SK-N-SH treated with all-trans-retinoic acid at 6 μM for 48 hours (cell line): ENCODE results near the gene IER2.
A peak's percentile ranks its signal among the peaks of the same experiment; 100 is the strongest.

Experiments used
- ATAC-seq: fragments of 200-7000 bp; cut with Tn5 transposase; 3 replicates; pipeline ENCODE4 v1.9.1; 2020; ENCODE audit warnings: mild to moderate bottlenecking, moderate library complexity
- CSDC2 ChIP-seq: fragments of 250-450 bp; sonication (Bioruptor Pico); IDR thresholded peaks from 2 replicates; pipeline ENCODE4 v1.5.0; 2020; ENCODE audit warnings: mild to moderate bottlenecking, moderate library complexity
- GLIS3 ChIP-seq: fragments of 250-450 bp; sonication (Bioruptor Pico); IDR thresholded peaks from 2 replicates; pipeline ENCODE4 v1.5.0; 2020; ENCODE audit warnings: mild to moderate bottlenecking, moderate library complexity
- OSR1 ChIP-seq: fragments of 250-450 bp; sonication (Bioruptor Pico); IDR thresholded peaks from 2 replicates; pipeline ENCODE4 v1.8.0; 2022; ENCODE audit warnings: moderate library complexity, mild to moderate bottlenecking, inconsistent platforms
- PATZ1 ChIP-seq: fragments of 250-450 bp; sonication (Bioruptor Pico); IDR thresholded peaks from 2 replicates; pipeline ENCODE4 v1.8.0; 2020; ENCODE audit warnings: mild to moderate bottlenecking, moderate library complexity, borderline replicate concordance
- POU6F1 ChIP-seq: fragments of 250-450 bp; sonication (Bioruptor Pico); IDR thresholded peaks from 2 replicates; pipeline ENCODE4 v1.8.0; 2021; ENCODE audit warnings: low read depth, mild to moderate bottlenecking, moderate library complexity, borderline replicate concordance
- PPARA ChIP-seq: fragments of 250-450 bp; sonication (Bioruptor Pico); IDR thresholded peaks from 2 replicates; pipeline ENCODE4 v1.5.0; 2020; ENCODE audit warnings: mild to moderate bottlenecking, borderline replicate concordance
- RARB ChIP-seq: fragments of 250-450 bp; sonication (Bioruptor Pico); IDR thresholded peaks from 2 replicates; pipeline ENCODE4 v1.8.0; 2021; ENCODE audit warnings: mild to moderate bottlenecking, moderate library complexity
- SNAI2 ChIP-seq: fragments of 250-450 bp; sonication (Bioruptor Pico); IDR thresholded peaks from 2 replicates; pipeline ENCODE4 v1.5.0; 2020; ENCODE audit warnings: mild to moderate bottlenecking, moderate library complexity
- TCF4 ChIP-seq: fragments of 250-450 bp; sonication (Bioruptor Pico); IDR thresholded peaks from 2 replicates; pipeline ENCODE4 v1.8.0; 2021; ENCODE audit warnings: mild to moderate bottlenecking, moderate library complexity, borderline replicate concordance
- ZFP3 ChIP-seq: fragments of 250-450 bp; sonication (Bioruptor Pico); IDR thresholded peaks from 2 replicates; pipeline ENCODE4 v1.5.0; 2020; ENCODE audit warnings: mild to moderate bottlenecking, moderate library complexity
- ZNF8 ChIP-seq: fragments of 450-650 bp; formaldehyde crosslinking; IDR thresholded peaks from 2 replicates; pipeline ENCODE4 v1.5.0; 2020; ENCODE audit warnings: mild to moderate bottlenecking, moderate library complexity
- TF ChIP-seq, protein P1 (sequence below): fragments of 250-450 bp; sonication (Bioruptor Pico); IDR thresholded peaks from 2 replicates; pipeline ENCODE4 v1.5.0; 2020; ENCODE audit warnings: mild to moderate bottlenecking, moderate library complexity
- TF ChIP-seq, protein P2 (sequence below): fragments of 250-450 bp; sonication (Bioruptor Pico); IDR thresholded peaks from 2 replicates; pipeline ENCODE4 v1.5.1; 2021; ENCODE audit warnings: mild to moderate bottlenecking, moderate library complexity

Gene IER2

DNA sequence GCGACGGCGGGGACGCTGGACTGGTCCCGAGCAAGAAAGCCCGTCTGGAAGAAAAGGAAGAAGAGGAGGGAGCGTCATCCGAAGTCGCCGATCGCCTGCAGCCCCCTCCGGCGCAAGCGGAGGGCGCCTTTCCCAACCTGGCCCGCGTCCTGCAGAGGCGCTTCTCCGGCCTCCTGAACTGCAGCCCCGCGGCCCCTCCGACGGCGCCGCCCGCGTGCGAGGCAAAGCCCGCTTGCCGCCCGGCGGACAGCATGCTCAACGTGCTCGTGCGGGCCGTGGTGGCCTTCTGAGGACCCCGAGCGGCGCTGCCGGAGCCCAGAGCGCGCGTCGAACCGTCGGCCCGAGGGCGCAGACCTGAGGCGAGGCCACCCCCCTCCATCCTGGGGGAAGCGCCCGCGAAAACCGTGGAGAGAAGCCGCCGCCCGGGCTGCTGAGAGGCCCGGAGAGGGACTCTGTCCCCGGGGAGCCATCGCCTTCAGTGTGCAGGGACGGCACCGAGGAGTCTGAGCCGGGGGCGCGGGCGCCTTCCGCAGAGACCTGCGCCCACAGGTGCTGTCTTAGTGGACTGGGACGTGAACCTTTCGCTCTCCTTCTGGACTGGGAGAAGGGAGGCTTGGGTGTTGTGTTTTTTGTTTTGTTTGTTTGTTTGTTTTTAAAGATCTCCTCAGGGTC is 3.5 kb downstream of the IER2 start:
- ATAC-seq = no peak
- TF ChIP-seq RARB (no peak), OSR1 (no peak), POU6F1 (CRISPR knock-in tag) (no peak), ZNF8 (CRISPR knock-in tag) (no peak), SNAI2 (CRISPR knock-in tag) (no peak)
- TF ChIP-seq, all 23 proteins: peak for 0

- 0 out of 2 replicates have a peak, but pooled peaks have one; percentile 11 for TF ChIP-seq GLIS3
- no peak for TF ChIP-seq POU6F1 (CRISPR knock-in tag)
- no peak for TF ChIP-seq PATZ1 (CRISPR knock-in tag)
- TF ChIP-seq, all 23 proteins: peak for 1
Measured at GRCh38 chr19:13154241-13154778, 4.1 kb downstream of the IER2 start.

DNA sequence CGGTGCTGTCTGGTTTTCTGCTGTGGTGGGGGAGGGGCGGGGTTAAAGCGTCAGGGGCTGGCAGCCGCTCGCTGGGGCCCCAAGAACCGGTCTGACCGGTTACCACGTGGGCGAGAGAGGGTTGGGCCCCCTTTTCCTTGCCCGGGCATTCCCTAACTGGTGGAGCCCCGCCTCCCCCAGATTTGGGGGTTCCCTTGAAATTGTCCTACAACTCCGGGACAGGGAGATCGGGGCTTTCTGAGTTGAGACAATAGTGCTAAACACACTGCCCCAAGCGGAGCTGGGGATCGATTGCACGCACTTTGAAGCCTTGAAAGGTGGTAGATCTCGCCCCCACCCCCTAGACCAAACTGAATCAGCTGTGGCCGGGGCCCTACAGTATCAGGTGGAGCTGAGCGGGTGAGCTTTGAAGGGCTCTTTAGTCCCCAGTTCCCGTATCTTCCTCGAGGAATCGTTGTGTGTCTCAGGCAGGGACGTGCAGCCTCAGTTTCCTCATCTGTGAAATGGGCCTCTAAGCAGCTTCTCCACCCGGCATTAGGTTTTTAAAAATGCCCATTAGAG is 4.8 kb downstream of the IER2 start:
- no peak for ATAC-seq
- TF ChIP-seq PPARA (CRISPR knock-in tag) (no peak), RARB (peak; percentile 59; the same call in 1 of the 2 replicates), ZFP3 (CRISPR knock-in tag) (0 out of 2 replicates have a peak, but pooled peaks have one; percentile 17), TCF4 (CRISPR knock-in tag) (peak; percentile 51; the same call in 1 of the 2 replicates), CSDC2 (CRISPR knock-in tag) (0 out of 2 replicates have a peak, but pooled peaks have one; percentile 42), PATZ1 (CRISPR knock-in tag) (peak; percentile 79; the same call in 1 of the 2 replicates)
- TF ChIP-seq, protein P1, sequence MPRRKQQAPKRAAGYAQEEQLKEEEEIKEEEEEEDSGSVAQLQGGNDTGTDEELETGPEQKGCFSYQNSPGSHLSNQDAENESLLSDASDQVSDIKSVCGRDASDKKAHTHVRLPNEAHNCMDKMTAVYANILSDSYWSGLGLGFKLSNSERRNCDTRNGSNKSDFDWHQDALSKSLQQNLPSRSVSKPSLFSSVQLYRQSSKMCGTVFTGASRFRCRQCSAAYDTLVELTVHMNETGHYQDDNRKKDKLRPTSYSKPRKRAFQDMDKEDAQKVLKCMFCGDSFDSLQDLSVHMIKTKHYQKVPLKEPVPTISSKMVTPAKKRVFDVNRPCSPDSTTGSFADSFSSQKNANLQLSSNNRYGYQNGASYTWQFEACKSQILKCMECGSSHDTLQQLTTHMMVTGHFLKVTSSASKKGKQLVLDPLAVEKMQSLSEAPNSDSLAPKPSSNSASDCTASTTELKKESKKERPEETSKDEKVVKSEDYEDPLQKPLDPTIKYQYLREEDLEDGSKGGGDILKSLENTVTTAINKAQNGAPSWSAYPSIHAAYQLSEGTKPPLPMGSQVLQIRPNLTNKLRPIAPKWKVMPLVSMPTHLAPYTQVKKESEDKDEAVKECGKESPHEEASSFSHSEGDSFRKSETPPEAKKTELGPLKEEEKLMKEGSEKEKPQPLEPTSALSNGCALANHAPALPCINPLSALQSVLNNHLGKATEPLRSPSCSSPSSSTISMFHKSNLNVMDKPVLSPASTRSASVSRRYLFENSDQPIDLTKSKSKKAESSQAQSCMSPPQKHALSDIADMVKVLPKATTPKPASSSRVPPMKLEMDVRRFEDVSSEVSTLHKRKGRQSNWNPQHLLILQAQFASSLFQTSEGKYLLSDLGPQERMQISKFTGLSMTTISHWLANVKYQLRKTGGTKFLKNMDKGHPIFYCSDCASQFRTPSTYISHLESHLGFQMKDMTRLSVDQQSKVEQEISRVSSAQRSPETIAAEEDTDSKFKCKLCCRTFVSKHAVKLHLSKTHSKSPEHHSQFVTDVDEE = no peak
- TF ChIP-seq, protein P2, sequence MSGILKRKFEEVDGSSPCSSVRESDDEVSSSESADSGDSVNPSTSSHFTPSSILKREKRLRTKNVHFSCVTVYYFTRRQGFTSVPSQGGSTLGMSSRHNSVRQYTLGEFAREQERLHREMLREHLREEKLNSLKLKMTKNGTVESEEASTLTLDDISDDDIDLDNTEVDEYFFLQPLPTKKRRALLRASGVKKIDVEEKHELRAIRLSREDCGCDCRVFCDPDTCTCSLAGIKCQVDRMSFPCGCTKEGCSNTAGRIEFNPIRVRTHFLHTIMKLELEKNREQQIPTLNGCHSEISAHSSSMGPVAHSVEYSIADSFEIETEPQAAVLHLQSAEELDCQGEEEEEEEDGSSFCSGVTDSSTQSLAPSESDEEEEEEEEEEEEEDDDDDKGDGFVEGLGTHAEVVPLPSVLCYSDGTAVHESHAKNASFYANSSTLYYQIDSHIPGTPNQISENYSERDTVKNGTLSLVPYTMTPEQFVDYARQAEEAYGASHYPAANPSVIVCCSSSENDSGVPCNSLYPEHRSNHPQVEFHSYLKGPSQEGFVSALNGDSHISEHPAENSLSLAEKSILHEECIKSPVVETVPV = no peak

More at GRCh38 chr19:13154241-13154778, 4.1 kb downstream of the IER2 start:
- no peak for ATAC-seq
